Spleen (tissue), 11 donors: Measurements from ENCODE around the gene CSNK2A2. TPM values are rescaled to one million over a fixed set of nuclear protein-coding genes. Genes with fewer than 3 reads are reported as not detected.

Source experiments
- DNase-seq: peaks from one replicate; pipeline ENCODE4 v3.0.0-alpha.2; 2020
- H3K27ac ChIP-seq, 8 donors: fragments of 200-600 bp; sonication (generic) in 7 of 8; 1 replicate in 4 of 8; 2 replicates in 4 of 8; pipeline versions ENCODE4 v1.5.0 to v1.8.0; 2016 to 2021; ENCODE audit warnings: inconsistent platforms in 4 of 8, mild to moderate bottlenecking in 4 of 8, moderate library complexity in 1 of 8
- H3K27me3 ChIP-seq, 7 donors: fragments of 200-600 bp; sonication (generic) in 6 of 7; replicated peaks in 1 of 7; 1 replicate in 4 of 7; 2 replicates in 3 of 7; pipeline versions ENCODE4 v1.5.0 to v1.8.0; 2016 to 2021; ENCODE audit warnings: inconsistent platforms in 3 of 7, mild to moderate bottlenecking in 1 of 7
- H3K36me3 ChIP-seq, 6 donors: fragments of 200-600 bp; sonication (generic) in 5 of 6; 1 replicate in 4 of 6; 2 replicates in 2 of 6; pipeline versions ENCODE4 v1.5.0 to v1.8.0; 2016 to 2021; ENCODE audit warnings: inconsistent platforms in 2 of 6
- H3K4me1 ChIP-seq, 6 donors: fragments of 200-600 bp; sonication (generic) in 5 of 6; 1 replicate in 3 of 6; 2 replicates in 3 of 6; pipeline versions ENCODE4 v1.5.0 to v1.8.0; 2016 to 2021; ENCODE audit warnings: inconsistent platforms in 3 of 6
- H3K4me3 ChIP-seq, 8 donors: fragments of 200-600 bp; sonication (generic) in 7 of 8; 1 replicate in 4 of 8; 2 replicates in 4 of 8; pipeline versions ENCODE4 v1.5.0 to v1.8.0; 2016 to 2021; ENCODE audit warnings: inconsistent platforms in 4 of 8, mild to moderate bottlenecking in 4 of 8, moderate library complexity in 2 of 8
- H3K9me3 ChIP-seq, 8 donors: fragments of 200-600 bp; sonication (generic) in 7 of 8; 1 replicate in 4 of 8; 2 replicates in 4 of 8; pipeline versions ENCODE4 v1.5.0 to v1.8.0; 2016 to 2021; ENCODE audit warnings: inconsistent platforms in 4 of 8
- POLR2A ChIP-seq, 3 donors: fragments of 450-650 bp; IDR thresholded peaks; one replicate each; pipeline ENCODE4 v1.5.1; 2017; ENCODE audit warnings: antibody characterized with exemption in 3 of 3, mild to moderate bottlenecking in 1 of 3
- POLR2AphosphoS5 ChIP-seq, 3 donors: sonication (generic); formaldehyde crosslinking; IDR thresholded peaks; one replicate each; pipeline ENCODE4 v1.5.1; 2017; ENCODE audit warnings: antibody characterized with exemption in 3 of 3
- WGBS, 5 donors: extraction: QIAGEN DNeasy Blood & Tissue Kit in 3 of 5; methylation state at CpG; one replicate each; pipeline versions ENCODE4 v1.1.5 to v1.1.7; 2013 to 2018; 5-methylcytosine and 5-hydroxymethylcytosine counted together
- intact Hi-C: fragments of 100-400 bp; cut with DNase I; formaldehyde crosslinking; loops from one replicate; pipeline ENCODE4 v1.15.0; 2023; ENCODE audit warnings: low total_unique reads
- polyA plus RNA-seq, 3 donors: library from polyadenylated mRNA; stranded (reverse); fragments of 200-250 nt; gene quantifications; one replicate each; pipeline ENCODE4 v1.2.1, GENCODE V29; 2013
- total RNA-seq, 7 donors: library from RNA; depleted of rRNA in 3 of 7; stranded (reverse); fragments of >200 nt in 3 of 7; fragmentation: NEBNext Ultra II Directional in 4 of 7; extraction: Animal tissue kit (Norgen Biotek cat#: 25700) in 4 of 7; gene quantifications; one replicate each; pipeline versions ENCODE4 v1.1.0 to v1.2.1, GENCODE V29; 2016 to 2021
- TF ChIP-seq, protein P1 (sequence below), 11 experiments: fragments of 200-600 bp in 7 of 11; fragments of 450-650 bp in 4 of 11; sonication (generic) in 4 of 11; IDR thresholded peaks in 8 of 11; conservative IDR thresholded peaks in 3 of 11; 1 replicate in 7 of 11; 2 replicates in 4 of 11; pipeline versions ENCODE4 v1.4.0 to v1.8.0; 2016 to 2021; ENCODE audit warnings: antibody characterized with exemption in 11 of 11, inconsistent platforms in 4 of 11, mild to moderate bottlenecking in 1 of 11
- donor health status: healthy with polysubstance abuse.
- donor health status: DM: no; HTN: no; CAD: no; lungs with moderate emphysema.
- donor health status: DM: no; HTN: no; CAD: no.
- donor health status: Bipolar disorder and iron deficiency.
- donor health status: healthy.
- donor health status: DM: no; HTN: no; CAD: no.
- donor health status: DM: yes; HTN: yes; CAD: no.

Gene CSNK2A2
- total and polyA plus RNA-seq, 10 donors = 17.7 to 62.2 (median 41.9) TPM

DNA sequence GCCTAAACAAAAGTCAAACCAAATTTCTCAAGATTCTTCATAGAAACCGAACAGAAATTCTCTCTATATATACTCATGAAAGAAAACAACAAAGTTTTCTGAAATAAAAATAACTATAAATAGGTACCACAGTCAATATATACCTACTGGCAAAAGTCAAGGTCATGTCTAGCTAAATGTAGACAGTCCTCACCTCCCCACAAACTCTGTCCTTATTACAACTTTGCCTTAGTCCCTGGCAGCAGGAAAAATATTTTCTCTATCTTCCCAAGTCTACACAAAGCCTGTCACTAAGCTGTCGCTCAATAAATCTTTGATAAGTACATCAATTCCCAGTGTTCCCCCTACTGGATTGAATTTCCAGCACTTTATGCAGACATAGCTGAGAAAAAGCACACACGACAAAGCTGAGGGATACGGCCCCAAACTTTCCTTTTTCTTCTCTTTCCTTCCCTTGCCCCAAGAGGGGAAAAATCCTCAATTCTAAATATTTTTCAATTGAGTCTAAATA is 71.4 kb downstream of the CSNK2A2 start:
- DNase-seq = no peak
- Histone ChIP-seq H3K4me1 (peaks cover 36 to 82% (median 67%) of the 10 kb centered on the region in 6 donors), H3K4me3 (peak overlapping the region in 1 of 8 donors; percentile 93), H3K9me3 (no peaks in the 10 kb centered on the region), H3K27me3 (no peaks in the 10 kb centered on the region), H3K36me3 (no peaks in the 10 kb centered on the region), H3K27ac (peak overlapping the region in 5 of 8 donors; percentile 40 to 92 (median 91))
- TF ChIP-seq POLR2A (IDR thresholded peaks at IDR 0.05) (no peak), POLR2AphosphoS5 (IDR thresholded peaks at IDR 0.05) (no peak)
- TF ChIP-seq, protein P1, sequence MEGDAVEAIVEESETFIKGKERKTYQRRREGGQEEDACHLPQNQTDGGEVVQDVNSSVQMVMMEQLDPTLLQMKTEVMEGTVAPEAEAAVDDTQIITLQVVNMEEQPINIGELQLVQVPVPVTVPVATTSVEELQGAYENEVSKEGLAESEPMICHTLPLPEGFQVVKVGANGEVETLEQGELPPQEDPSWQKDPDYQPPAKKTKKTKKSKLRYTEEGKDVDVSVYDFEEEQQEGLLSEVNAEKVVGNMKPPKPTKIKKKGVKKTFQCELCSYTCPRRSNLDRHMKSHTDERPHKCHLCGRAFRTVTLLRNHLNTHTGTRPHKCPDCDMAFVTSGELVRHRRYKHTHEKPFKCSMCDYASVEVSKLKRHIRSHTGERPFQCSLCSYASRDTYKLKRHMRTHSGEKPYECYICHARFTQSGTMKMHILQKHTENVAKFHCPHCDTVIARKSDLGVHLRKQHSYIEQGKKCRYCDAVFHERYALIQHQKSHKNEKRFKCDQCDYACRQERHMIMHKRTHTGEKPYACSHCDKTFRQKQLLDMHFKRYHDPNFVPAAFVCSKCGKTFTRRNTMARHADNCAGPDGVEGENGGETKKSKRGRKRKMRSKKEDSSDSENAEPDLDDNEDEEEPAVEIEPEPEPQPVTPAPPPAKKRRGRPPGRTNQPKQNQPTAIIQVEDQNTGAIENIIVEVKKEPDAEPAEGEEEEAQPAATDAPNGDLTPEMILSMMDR (IDR thresholded peaks at IDR 0.05 in 8 of 11, conservative IDR thresholded peaks at IDR 0.05 in 3 of 11) = no peak
- intact Hi-C loops = loop anchor here (10.0 kb wide), 1 partner anchor 68 kb away; the partner anchor contains the start of gene CSNK2A2
- 53 to 72% (median 69%) methylated on average over 4 of the region's 4 CpGs for WGBS, 5 donors

DNA sequence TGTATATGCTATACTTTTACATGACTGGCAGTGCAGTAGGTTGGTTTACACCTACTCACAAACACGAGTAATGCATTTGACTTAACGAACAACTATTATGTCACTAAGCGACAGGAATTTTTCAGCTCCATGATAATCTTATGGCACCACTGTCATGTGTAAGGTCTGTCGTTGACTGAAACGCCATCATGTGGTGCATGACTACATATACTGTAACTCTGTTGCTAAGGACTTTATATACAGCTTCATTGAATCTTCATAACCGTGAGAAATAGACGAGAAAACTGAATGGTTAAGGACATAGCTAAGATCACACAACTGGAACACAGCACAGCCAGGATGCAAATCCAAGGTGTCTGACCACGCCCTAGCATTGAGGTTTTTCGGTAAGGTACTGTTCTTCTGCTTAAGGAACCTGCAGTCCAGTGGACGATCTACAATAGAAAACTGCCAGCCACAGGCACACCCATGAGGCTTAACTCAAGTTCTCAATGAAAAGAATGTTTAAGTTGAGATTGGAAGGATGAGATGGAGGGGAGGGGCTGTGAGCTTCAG is 72.0 kb downstream of the CSNK2A2 start:
- H3K27ac ChIP-seq = peak overlapping the region in 1 of 8 donors; percentile 91
- H3K4me1 ChIP-seq = peaks cover 42 to 88% (median 73%) of the 10 kb centered on the region in 6 donors
- WGBS, 5 donors = 56 to 74% (median 69%) methylated on average over 10 of the region's 10 CpGs

DNA sequence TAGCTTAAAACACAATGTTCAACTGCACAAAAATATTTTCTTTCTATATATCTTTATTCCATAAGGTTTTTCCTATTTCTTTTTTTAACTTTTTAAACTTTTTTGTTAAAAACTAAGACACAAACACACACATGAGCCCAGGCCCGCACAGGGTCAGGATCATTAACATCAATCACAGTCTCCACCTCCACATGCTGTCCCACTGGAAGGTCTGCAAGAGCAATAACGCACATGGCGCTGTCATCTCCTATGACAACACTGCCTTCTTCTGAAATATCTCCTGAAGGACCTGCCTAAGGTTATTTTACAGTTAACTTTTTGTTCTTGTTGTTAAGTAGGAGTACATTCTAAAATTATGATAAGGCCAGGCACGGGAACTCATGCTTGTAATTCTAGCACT is 72.9 kb downstream of the CSNK2A2 start:
- no peak for DNase-seq
- no peaks in the 10 kb centered on the region for H3K36me3 ChIP-seq
- H3K27me3 ChIP-seq = no peaks in the 10 kb centered on the region
- intact Hi-C loops = loop anchor here (10.0 kb wide), 1 partner anchor 70 kb away; the partner anchor contains the start of gene CSNK2A2
- H3K9me3 ChIP-seq = no peaks in the 10 kb centered on the region
- no peak overlapping the region for H3K4me3 ChIP-seq
- TF ChIP-seq POLR2A (IDR thresholded peaks at IDR 0.05) = no peak
- TF ChIP-seq, protein P1 (IDR thresholded peaks at IDR 0.05 in 8 of 11, conservative IDR thresholded peaks at IDR 0.05 in 3 of 11) = no peak
- TF ChIP-seq POLR2AphosphoS5 (IDR thresholded peaks at IDR 0.05) = no peak
- 83 to 91% (median 88%) methylated on average over 4 of the region's 4 CpGs for WGBS, 5 donors
- H3K27ac ChIP-seq = no peak overlapping the region
- H3K4me1 ChIP-seq = peaks cover 42 to 93% (median 80%) of the 10 kb centered on the region in 6 donors

More for the DNA sequence above, 72.0 kb downstream of the CSNK2A2 start:
- TF ChIP-seq, protein P1 (IDR thresholded peaks at IDR 0.05 in 8 of 11, conservative IDR thresholded peaks at IDR 0.05 in 3 of 11) = no peak
- no peaks in the 10 kb centered on the region for H3K27me3 ChIP-seq
- intact Hi-C loops = loop anchor here (10.0 kb wide), 1 partner anchor 69 kb away; the partner anchor contains the start of gene CSNK2A2
- no peak overlapping the region for H3K4me3 ChIP-seq
- no peaks in the 10 kb centered on the region for H3K9me3 ChIP-seq
- DNase-seq = no peak
- no peaks in the 10 kb centered on the region for H3K36me3 ChIP-seq

DNA sequence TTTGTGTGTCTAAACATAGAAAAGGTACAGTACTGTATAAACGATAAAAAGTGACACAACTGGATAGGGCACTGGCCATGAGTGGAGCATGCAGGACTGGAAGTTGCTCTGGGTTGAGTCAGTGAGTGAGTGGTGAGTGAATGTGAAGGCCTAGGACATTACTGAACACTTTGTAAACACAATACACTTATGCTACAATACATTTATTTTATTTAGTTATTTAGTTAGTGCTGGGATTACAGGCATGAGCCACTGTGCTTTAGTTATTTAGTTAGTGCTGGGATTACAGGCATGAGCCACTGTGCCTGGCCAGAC is 73.3 kb downstream of the CSNK2A2 start:
- no peak for DNase-seq
- H3K4me3 ChIP-seq = no peak overlapping the region
- no peak for TF ChIP-seq POLR2AphosphoS5 (IDR thresholded peaks at IDR 0.05)
- TF ChIP-seq, protein P1 (IDR thresholded peaks at IDR 0.05 in 8 of 11, conservative IDR thresholded peaks at IDR 0.05 in 3 of 11) = no peak
- TF ChIP-seq POLR2A (IDR thresholded peaks at IDR 0.05) = no peak
- 50 to 85% (median 61%) methylated on average over 1 of the region's 1 CpG for WGBS, 5 donors
- no peak overlapping the region for H3K27ac ChIP-seq
- no peaks in the 10 kb centered on the region for H3K27me3 ChIP-seq
- peaks cover 42 to 92% (median 77%) of the 10 kb centered on the region in 6 donors for H3K4me1 ChIP-seq
- intact Hi-C loops = loop anchor here (5.0 to 10.0 kb wide), 2 partner anchors 70 to 102 kb away; partner anchors contain the start of gene CSNK2A2
- H3K36me3 ChIP-seq = no peaks in the 10 kb centered on the region
- no peaks in the 10 kb centered on the region for H3K9me3 ChIP-seq
